PFSK-1 (cell line): Measurements from ENCODE around the gene COL9A3.

Experiments used
- SIN3A ChIP-seq: IDR thresholded peaks from 2 replicates; pipeline ENCODE4 v1.6.1; 2012; ENCODE audit warnings: mild to moderate bottlenecking, low read length, moderate library complexity, borderline replicate concordance; ENCODE audit not compliant: insufficient read depth
- TAF1 ChIP-seq: IDR thresholded peaks from 2 replicates; pipeline ENCODE4 v1.6.1; 2012; ENCODE audit warnings: low read length, control low read depth, borderline replicate concordance; ENCODE audit not compliant: insufficient read depth

DNA sequence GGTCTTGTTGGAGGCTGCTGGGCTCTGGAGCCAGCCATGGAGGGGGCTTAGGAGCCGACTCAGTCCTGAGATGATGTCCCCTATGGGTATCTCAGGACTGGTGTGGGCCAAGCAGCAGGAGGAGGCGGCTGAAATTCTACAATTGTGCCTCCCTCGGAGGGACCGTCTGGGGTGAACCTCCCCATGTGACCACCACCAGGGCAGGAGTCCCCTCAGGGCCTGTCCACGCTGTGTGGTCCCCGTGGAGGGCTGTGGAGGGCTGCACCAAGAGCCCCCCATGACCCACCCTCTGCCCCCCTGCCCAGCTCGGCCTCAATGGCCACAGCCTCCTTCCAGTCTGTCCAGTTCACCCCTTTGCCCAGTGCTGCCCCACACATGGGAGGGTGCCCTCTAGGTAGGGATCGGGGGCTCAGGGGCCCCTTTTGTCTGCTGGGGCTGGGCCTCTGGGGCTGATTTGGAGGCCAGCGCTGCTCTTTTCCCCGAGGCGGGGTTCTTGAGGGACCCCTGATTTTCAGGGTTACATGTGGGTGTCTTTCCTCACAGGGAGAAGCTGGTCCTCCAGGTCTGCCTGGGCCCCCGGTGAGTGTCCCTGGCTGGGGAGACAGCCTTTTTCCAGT, 1.2 kb downstream of the COL9A3 start:
- TF ChIP-seq TAF1 (no peak), SIN3A (no peak)
